CD1c-positive myeloid dendritic cell (primary cell): ENCODE results near the gene DRD2.
"Not testable (repeated sequence)": the region's sequence is repeated elsewhere in the genome, so short reads cannot be mapped to it uniquely, and the experiment has no call there.

Experiments
- DNase-seq: peaks from one replicate; pipeline ENCODE4 v3.0.0-alpha.2; 2016; ENCODE audit errors: extremely low spot score

The DRD2 gene

DNA sequence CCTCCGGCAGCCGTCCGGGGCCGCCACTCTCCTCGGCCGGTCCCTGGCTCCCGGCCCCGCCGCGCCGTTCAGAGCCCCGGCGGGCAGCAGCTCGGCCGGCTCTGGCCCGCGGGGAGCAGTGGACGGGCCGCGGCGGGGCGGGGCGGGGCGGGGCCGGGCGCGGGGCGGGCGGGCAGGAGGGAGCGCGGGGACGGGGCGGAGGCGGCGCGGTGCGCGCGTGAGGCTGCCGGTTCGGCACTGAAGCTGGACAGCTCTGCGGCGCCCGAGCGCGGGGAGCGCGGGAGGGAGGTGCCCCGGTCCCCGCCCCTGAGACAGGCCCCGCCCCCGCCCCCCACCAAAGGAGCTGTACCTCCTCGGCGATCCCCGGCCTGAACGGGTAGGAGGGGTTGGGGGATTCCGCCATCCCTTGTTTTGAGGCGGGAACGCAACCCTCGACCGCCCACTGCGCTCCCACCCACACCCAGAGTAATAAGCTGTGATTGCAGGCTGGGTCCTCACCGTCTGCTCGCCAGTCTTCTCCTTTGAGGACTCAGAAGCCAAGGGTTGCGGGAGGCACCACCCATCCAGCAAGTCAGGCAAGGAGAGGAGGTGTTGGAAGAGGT lies at the start of gene DRD2:
TSS of gene DRD2 (minus strand) at position 239 of the 602 bp plus-strand sequence. CDS start 50,747 bp downstream, outside the sequence.
- no peak for DNase-seq

GRCh38 chr11:113523906-113524305 lies 48.7 kb upstream of the DRD2 start:
- DNase-seq: not testable (repeated sequence)

DNA sequence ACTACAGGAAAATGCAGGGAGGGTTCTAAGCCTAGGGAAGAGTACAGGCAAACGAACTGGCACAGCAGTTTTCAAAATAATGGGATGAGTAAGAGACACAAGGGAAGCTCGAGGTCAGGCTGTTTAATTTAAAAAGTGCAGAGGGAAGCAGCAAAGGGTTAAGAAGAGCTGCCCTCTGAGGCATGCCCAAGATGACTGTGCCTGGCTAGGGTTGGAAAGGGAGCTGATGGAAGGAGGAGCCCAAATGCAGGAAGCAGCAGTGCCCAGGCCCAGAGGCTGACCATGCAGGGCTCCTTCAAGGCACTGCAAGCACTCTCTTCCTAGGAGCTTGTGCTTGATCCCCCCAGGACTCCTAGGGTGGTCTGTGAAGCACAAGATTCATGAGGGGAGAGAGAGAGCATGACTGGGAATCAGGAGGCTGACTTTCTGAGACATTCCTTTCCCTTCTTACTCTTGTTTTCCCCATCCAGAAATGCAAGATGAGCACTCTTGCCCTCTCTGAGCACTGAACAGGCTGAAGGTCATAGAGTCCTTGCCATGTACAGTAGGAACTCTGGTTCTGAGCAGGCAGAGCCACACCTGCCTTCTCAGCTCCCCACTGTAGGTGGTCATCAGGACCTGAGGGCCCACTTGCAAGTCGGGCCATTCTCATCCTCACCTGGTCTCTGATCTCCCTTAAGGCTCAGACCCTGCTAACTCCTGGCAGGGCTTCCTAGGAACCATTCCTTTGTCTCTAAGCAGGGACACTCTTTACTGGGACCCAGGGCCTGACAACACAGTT lies 46.7 kb upstream of the DRD2 start:
- DNase-seq: no peak

- DNase-seq: no peak
Observed at GRCh38 chr11:113519989-113520613, 44.9 kb upstream of the DRD2 start.

GRCh38 chr11:113518716-113519495 lies 43.7 kb upstream of the DRD2 start:
- DNase-seq: no peak

GRCh38 chr11:113517361-113517760 lies 42.2 kb upstream of the DRD2 start:
- no peak for DNase-seq

DNA sequence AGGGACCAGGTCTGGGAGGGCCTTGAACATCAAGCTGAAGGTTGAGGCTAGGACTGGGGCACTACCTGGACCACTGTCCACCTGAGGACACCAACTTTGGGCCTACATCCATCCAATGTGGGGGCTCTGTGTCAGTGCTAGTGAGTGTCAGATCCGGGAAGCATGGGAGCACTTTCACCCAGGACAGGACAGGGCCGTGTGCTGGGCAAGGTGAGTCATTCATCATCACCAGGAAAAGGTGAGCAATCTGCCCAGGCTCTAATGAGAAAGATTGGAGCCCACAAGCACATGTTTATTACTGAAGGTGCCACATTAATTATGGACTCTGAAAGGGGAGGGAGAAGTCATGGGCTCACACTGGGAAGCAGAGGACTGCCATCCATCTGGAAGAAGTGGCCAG lies 39.7 kb upstream of the DRD2 start:
- DNase-seq: no peak

GRCh38 chr11:113507341-113507740 lies 32.1 kb upstream of the DRD2 start:
- DNase-seq: no peak

DNA sequence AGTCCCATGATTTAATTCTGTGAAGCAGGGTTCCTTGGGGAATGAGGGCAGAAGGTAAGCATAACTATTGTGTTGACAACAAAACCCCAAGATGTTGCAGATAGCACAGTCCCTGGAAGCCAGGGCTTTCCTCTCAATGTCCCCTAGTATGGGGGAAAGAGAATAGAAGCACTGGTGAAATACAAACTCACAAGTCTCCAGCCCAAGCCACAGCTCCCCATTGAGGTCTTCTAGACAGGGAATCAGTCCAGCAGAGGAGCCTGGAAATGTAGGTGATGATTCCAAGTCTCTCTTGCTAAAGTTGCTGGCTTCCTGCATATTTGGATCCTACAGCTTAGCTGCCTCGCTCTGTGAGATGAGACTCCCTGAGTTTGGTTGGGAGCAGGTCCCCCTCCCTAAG lies 31.7 kb upstream of the DRD2 start:
- no peak for DNase-seq

DNA sequence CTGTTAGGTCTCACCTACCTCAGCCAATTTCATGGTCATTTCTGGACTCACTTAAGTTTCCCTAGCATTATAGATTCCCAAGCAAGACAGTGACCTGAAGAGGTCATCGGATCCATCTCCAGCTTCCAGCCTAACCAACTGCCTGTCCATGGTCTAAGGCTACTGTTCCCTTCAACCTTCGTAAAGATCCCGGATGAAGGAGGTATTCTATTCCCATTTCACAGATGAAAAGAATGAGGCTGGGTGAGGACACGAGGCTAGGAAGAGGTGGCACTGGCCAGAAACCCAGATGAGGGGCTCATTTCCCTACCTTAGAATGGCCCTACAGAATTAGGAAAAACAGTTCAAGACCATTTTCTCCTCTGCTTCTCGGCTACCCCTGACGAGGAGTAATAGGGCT lies 31.3 kb upstream of the DRD2 start:
- DNase-seq: no peak

GRCh38 chr11:113505541-113506375 lies 30.6 kb upstream of the DRD2 start:
- no peak for DNase-seq

- no peak for DNase-seq
Observed at GRCh38 chr11:113505046-113505445, 29.8 kb upstream of the DRD2 start.

DNA sequence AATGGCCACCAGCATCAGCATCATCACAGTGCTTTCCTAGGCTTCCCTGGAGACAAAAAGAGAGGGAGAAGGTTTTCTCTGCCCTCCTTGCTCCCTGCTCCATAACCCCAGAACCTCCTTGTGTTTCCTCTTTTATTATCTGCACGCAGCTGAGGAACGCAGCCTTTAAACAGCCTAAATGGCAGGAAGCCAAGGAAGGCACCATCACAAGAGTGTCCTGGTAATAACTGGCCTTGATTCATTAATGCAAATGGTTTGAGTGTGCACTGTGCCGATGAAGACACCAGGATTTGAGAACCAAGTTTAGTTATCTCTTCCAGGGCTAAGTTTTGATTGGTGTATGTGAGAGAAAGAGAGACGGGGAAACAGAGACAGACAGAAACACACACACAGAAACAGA lies 29.4 kb upstream of the DRD2 start:
- DNase-seq: no peak

DNA sequence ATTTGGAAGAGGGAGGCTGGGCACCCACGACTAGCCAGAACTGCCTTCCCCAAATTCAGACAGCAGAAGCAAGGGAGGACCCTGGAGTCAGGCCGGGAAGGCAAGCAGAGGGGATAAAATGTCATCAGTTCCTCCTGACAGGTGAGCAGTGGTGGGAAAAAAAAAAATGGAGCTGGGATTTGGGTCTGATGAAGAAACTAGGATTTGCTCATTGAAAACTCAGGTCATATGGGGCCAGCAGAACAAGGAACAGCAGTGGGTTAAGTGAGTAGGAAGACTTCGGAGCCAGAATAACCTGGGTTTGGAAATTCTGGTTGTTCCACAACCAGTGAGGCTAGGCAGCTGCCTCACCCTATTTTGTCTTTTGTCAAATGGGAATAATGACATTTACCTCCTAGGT lies 28.9 kb upstream of the DRD2 start:
- no peak for DNase-seq

DNA sequence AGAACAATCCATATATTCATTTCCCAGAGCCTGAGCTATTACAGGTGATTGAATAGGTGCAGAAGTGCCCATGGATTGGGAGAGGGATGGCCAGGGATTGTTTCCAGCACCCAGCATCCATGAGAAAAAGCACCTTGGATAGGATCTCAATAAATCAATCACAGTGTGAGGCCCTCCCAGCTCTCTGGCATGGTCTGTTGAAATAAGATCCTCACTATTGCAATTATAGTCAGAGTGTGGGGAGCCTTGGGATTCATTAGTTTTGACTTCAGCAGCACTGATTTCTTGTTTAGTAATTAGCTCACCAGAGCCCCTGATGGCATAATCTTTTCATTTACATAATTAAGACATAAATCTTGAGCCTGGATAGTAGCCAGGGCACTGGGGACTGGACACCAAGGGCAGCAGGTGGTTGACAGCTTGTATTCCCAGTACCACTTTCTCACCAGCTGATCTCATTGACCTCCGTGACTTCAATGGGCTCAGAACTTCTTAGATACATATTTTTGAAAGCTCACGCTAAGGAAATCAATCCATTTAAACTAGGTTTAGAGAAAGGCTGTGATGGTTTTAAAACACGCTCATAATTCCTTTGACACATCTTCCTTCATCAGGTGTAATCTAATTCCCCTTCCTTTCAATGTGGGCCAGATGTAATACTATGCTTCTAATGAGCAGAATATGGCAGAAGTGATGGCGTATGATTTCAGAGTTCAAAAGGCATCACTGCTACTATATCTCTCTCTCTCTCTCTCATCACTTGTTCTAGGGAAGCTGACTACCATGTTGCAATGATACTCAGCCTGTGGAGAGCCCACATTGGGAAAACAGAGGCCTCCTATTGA lies 22.1 kb upstream of the DRD2 start:
- no peak for DNase-seq

- no peak for DNase-seq
Observed at GRCh38 chr11:113496026-113496651, 20.9 kb upstream of the DRD2 start.

DNA sequence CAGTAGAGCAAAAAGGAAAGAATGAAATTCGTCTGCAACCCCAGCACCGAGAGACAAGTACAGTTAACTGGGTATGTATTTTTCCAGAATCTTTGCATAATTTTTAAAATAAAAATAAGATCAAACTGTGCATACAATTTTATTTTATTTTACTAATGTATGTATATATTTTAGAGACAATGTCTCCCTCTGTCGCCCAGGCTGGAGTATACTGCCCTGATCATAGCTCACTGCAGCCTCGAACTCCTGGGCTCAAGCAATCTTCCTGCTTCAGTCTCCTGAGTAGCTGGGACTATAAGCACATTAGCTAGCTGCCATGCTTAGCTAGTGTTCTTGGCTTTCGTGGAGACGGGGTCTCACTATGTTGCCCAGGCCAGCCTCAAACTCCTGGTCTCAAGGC lies 18.8 kb upstream of the DRD2 start:
- no peak for DNase-seq

- DNase-seq: peak; percentile 6
Observed at GRCh38 chr11:113493206-113493605, 18.0 kb upstream of the DRD2 start.

- no peak for DNase-seq
Observed at GRCh38 chr11:113488931-113489351, 13.7 kb upstream of the DRD2 start.

- DNase-seq: no peak
Observed at GRCh38 chr11:113487622-113488021, 12.4 kb upstream of the DRD2 start.
